Endothelial cell of umbilical vein (primary cell): ENCODE data around the gene GAS7. TPM values are rescaled to one million over a fixed set of nuclear protein-coding genes. Genes with fewer than 3 reads are reported as not detected.

Source experiments
- BruUV-seq: library from RNA; stranded (reverse); fragments of 400-500 nt; replicated peaks from 2 replicates; lab custom pipeline; 2021; lab: Mats Ljungman, UMichigan
- CTCF ChIA-PET: fragments of 300-600, 350-600 bp; sonication (Branson Sonifier 250); formaldehyde crosslinking; loops from one replicate; lab custom pipeline; 2021; ENCODE audit warnings: antibody characterized with exemption, inconsistent platforms; lab: Charles Lee
- POLR2A ChIA-PET: fragments of 300-600, 350-600 bp; sonication (Branson Sonifier 250); formaldehyde crosslinking; loops from one replicate; lab custom pipeline; 2021; ENCODE audit warnings: antibody characterized with exemption, inconsistent platforms; lab: Charles Lee
- DNase-seq: peaks from one replicate; pipeline ENCODE4 v3.0.0-alpha.2; 2011; ENCODE audit warnings: low read depth, low spot score
- FAIRE-seq: peaks from 2 replicates; lab custom pipeline; 2011; peaks lifted over from hg19 to GRCh38; lab: Jason Lieb, UNC
- H2AFZ ChIP-seq: 2 replicates; pipeline ENCODE4 v1.6.0; 2012; ENCODE audit warnings: low read depth, low read length, control low read depth, inconsistent platforms
- H3K27ac ChIP-seq: 2 replicates; pipeline ENCODE4 v1.5.1; 2011; ENCODE audit warnings: low read depth, mild to moderate bottlenecking, control low read depth, low read length, moderate library complexity; ENCODE audit not compliant: insufficient read depth
- H3K27me3 ChIP-seq, 2 experiments: 2 replicates each; pipeline versions ENCODE4 v1.6.0 to v1.6.1; 2011; ENCODE audit warnings: low read length in 2 of 2, mixed read lengths in 1 of 2; ENCODE audit not compliant: control insufficient read depth in 2 of 2, insufficient read depth in 2 of 2
- H3K36me3 ChIP-seq, 2 experiments: 2 replicates in 1 of 2; 3 replicates in 1 of 2; pipeline ENCODE4 v1.5.1; 2011; ENCODE audit warnings: low read length in 2 of 2, mild to moderate bottlenecking in 1 of 2, moderate library complexity in 1 of 2; ENCODE audit not compliant: control insufficient read depth in 2 of 2, insufficient read depth in 2 of 2; ENCODE audit errors: extremely low read depth in 1 of 2
- H3K4me1 ChIP-seq: 3 replicates; pipeline ENCODE4 v1.5.1; 2011; ENCODE audit warnings: mild to moderate bottlenecking, low read length; ENCODE audit not compliant: control insufficient read depth, insufficient read depth; ENCODE audit errors: extremely low read depth
- H3K4me2 ChIP-seq: 2 replicates; pipeline ENCODE4 v1.6.1; 2011; ENCODE audit warnings: low read length, control low read depth, mixed read lengths; ENCODE audit not compliant: insufficient read depth
- H3K4me3 ChIP-seq, 3 experiments: fragments of 200-600 bp in 1 of 3; sonication (generic), shearing (Covaris generic) in 1 of 3; replicated peaks in 1 of 3; 2 replicates each; pipeline ENCODE4 v1.5.1; 2011 to 2016; ENCODE audit warnings: control low read depth in 3 of 3, low read length in 3 of 3, mild to moderate bottlenecking in 2 of 3, inconsistent platforms in 1 of 3, low read depth in 1 of 3, moderate library complexity in 1 of 3; ENCODE audit not compliant: insufficient read depth in 1 of 3
- H3K79me2 ChIP-seq: 2 replicates; pipeline ENCODE4 v1.6.0; 2012; ENCODE audit warnings: low read length, inconsistent platforms; ENCODE audit not compliant: control insufficient read depth, insufficient read depth
- H3K9ac ChIP-seq: replicated peaks from 2 replicates; pipeline ENCODE3; 2011; ENCODE audit warnings: low read length, control low read depth; ENCODE audit not compliant: insufficient read depth; ENCODE audit errors: extremely low read depth
- H3K9me1 ChIP-seq: replicated peaks from 3 replicates; pipeline ENCODE4 v1.6.0; 2011; ENCODE audit warnings: mild to moderate bottlenecking, low read length; ENCODE audit not compliant: control insufficient read depth, insufficient read depth; ENCODE audit errors: extremely low read depth
- H3K9me3 ChIP-seq: replicated peaks from 2 replicates; pipeline ENCODE4 v1.5.1; 2012; ENCODE audit warnings: low read length, inconsistent platforms; ENCODE audit not compliant: control insufficient read depth, insufficient read depth
- H4K20me1 ChIP-seq: replicated peaks from 2 replicates; pipeline ENCODE3; 2011; ENCODE audit warnings: mild to moderate bottlenecking, low read length; ENCODE audit not compliant: control insufficient read depth, insufficient read depth; ENCODE audit errors: extremely low read depth
- EZH2 ChIP-seq: IDR thresholded peaks from 2 replicates; pipeline ENCODE4 v1.6.1; 2012; ENCODE audit warnings: borderline replicate concordance, low read depth, mild to moderate bottlenecking, moderate library complexity, low read length, inconsistent platforms; ENCODE audit not compliant: severe bottlenecking
- GATA2 ChIP-seq: IDR thresholded peaks from 2 replicates; pipeline ENCODE4 v1.7.0; 2011; ENCODE audit warnings: low read depth, mild to moderate bottlenecking, moderate library complexity, mixed read lengths, low read length; ENCODE audit not compliant: insufficient read length, insufficient read depth
- JUN ChIP-seq: IDR thresholded peaks from 2 replicates; pipeline ENCODE4 v1.6.1; 2011; ENCODE audit warnings: borderline replicate concordance, low read depth; ENCODE audit not compliant: insufficient read length, insufficient read depth
- MAX ChIP-seq: IDR thresholded peaks from 2 replicates; pipeline ENCODE4 v1.6.1; 2011; ENCODE audit not compliant: insufficient read depth, insufficient read length
- MYC ChIP-seq: IDR thresholded peaks from one replicate; pipeline ENCODE4 v1.6.1; 2011; ENCODE audit warnings: mild to moderate bottlenecking, low read depth, low read length
- POLR2AphosphoS5 ChIP-seq: IDR thresholded peaks from 2 replicates; pipeline ENCODE4 v1.6.1; 2012; ENCODE audit warnings: low read depth, mild to moderate bottlenecking, control low read depth, low read length, moderate library complexity; ENCODE audit not compliant: insufficient read depth
- dilution Hi-C: fragments of 300-500 bp; cut with MboI; formaldehyde crosslinking; loops from one replicate; pipeline ENCODE4 v1.15.0; 2019; ENCODE audit warnings: low sequenced_read_pairs; ENCODE audit not compliant: extremely low pct_ligation_motif_present
- intact Hi-C: fragments of 100-400 bp; cut with micrococcal nuclease; formaldehyde crosslinking; loops from one replicate; pipeline ENCODE4 v1.10.0; 2022
- polyA plus RNA-seq, 4 experiments: library from polyadenylated mRNA; depleted of rRNA in 3 of 4; stranded (reverse) in 3 of 4; unstranded in 1 of 4; fragments of >200 nt; gene quantifications; 2 replicates each; pipeline versions ENCODE4 v1.2.1 to v1.2.3, GENCODE V29; 2011 to 2012; ENCODE audit warnings: missing spikeins in 1 of 4
- total RNA-seq: library from RNA; stranded (reverse); gene quantifications from 2 replicates; pipeline ENCODE4 v1.2.3, GENCODE V29; 2021
- TF ChIP-seq, protein P1 (sequence below), 2 donors: IDR thresholded peaks; 1 replicate in 1 of 2; 2 replicates in 1 of 2; pipeline ENCODE4 v1.5.1; 2011; ENCODE audit warnings: low read length in 2 of 2, mild to moderate bottlenecking in 2 of 2, moderate library complexity in 2 of 2, control low read depth in 1 of 2, inconsistent platforms in 1 of 2, low read depth in 1 of 2; ENCODE audit not compliant: insufficient read depth in 1 of 2; ENCODE audit errors: extremely low read depth in 1 of 2

Gene GAS7
- total and polyA plus RNA-seq, 2 donors (not counting 3 experiments of a cell fraction or from before 2014, with no cell fraction given) = not detected

DNA sequence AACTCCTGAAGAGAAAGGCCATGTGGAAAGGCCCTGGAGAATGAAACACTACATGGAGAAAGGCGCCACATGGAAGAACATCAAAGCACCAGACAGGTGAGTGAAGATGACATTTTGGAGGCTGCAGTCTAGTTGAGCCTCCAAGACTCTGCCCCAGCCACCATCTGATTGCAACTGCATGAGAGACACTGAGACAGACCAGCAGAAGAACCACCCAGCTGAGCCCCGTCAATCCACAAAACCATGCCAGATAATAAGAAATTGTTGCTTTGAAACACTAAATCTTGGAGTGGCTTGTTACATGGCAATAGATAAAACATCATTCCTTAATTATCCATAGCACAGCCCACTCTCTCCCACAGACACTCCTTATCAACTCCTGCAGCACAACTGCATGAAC, 4.8 kb downstream of the GAS7 start:
- POLR2A ChIA-PET = no interaction called here
- BruUV-seq = no TSS peak
- Histone ChIP-seq H3K4me2 (no peak overlapping the region), H3K27me3 (no peaks in the 10 kb centered on the region), H2AFZ (no peak overlapping the region), H3K36me3 (no peaks in the 10 kb centered on the region), H3K79me2 (no peaks in the 10 kb centered on the region), H3K9me3 (peaks cover 3% of the 10 kb centered on the region), H3K4me3 (no peak overlapping the region), H3K27ac (no peak overlapping the region), H3K4me1 (no peaks in the 10 kb centered on the region), H4K20me1 (no peaks in the 10 kb centered on the region), H3K9me1 (no peaks in the 10 kb centered on the region), H3K9ac (no peak overlapping the region)
- CTCF ChIA-PET = no interaction called here
- DNase-seq (no peak), FAIRE-seq (no peak)
- dilution Hi-C loops (no loop called here), intact Hi-C loops (no loop called here)
- TF ChIP-seq MAX (no peak), GATA2 (no peak), EZH2 (no peak), MYC (no peak), JUN (no peak), POLR2AphosphoS5 (no peak)
- TF ChIP-seq, protein P1, sequence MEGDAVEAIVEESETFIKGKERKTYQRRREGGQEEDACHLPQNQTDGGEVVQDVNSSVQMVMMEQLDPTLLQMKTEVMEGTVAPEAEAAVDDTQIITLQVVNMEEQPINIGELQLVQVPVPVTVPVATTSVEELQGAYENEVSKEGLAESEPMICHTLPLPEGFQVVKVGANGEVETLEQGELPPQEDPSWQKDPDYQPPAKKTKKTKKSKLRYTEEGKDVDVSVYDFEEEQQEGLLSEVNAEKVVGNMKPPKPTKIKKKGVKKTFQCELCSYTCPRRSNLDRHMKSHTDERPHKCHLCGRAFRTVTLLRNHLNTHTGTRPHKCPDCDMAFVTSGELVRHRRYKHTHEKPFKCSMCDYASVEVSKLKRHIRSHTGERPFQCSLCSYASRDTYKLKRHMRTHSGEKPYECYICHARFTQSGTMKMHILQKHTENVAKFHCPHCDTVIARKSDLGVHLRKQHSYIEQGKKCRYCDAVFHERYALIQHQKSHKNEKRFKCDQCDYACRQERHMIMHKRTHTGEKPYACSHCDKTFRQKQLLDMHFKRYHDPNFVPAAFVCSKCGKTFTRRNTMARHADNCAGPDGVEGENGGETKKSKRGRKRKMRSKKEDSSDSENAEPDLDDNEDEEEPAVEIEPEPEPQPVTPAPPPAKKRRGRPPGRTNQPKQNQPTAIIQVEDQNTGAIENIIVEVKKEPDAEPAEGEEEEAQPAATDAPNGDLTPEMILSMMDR (IDR thresholded peaks at IDR 0.05; ENCODE audit: extremely low read depth in 1 of 2, insufficient read depth in 1 of 2, low read depth in 1 of 2, low read length in 2 of 2) = no peak
